HL-60 (cell line): ENCODE data around the gene SPATA6.
"Not testable (repeated sequence)": the region's sequence is repeated elsewhere in the genome, so short reads cannot be mapped to it uniquely, and the experiment has no call there.

ENCODE experiments used
- DNase-seq, 2 experiments: peaks; one replicate each; pipeline ENCODE4 v3.0.0-alpha.2; 2010 to 2020; ENCODE audit warnings: low read depth in 1 of 2, low spot score in 1 of 2
- H3K27ac ChIP-seq: fragments of 250-450 bp; sonication (Bioruptor Pico); replicated peaks from 2 replicates; pipeline ENCODE4 v1.5.1; 2020; ENCODE audit warnings: mild to moderate bottlenecking, moderate library complexity
- H3K27me3 ChIP-seq: fragments of 250-450 bp; sonication (Bioruptor Pico); 2 replicates; pipeline ENCODE4 v1.5.1; 2021; ENCODE audit warnings: mild to moderate bottlenecking, moderate library complexity; ENCODE audit not compliant: insufficient read depth, poor library complexity, severe bottlenecking
- H3K4me3 ChIP-seq: replicated peaks from 2 replicates; pipeline ENCODE4 v1.5.1; 2011; ENCODE audit warnings: mild to moderate bottlenecking, control low read depth, low read length; ENCODE audit not compliant: insufficient read depth
- GABPA ChIP-seq: IDR thresholded peaks from 2 replicates; pipeline ENCODE4 v1.6.1; 2012; ENCODE audit warnings: low read depth
- POLR2AphosphoS5 ChIP-seq: IDR thresholded peaks from 2 replicates; pipeline ENCODE4 v1.6.1; 2012; ENCODE audit warnings: low read depth
- SPI1 ChIP-seq: IDR thresholded peaks from 2 replicates; pipeline ENCODE4 v1.6.1; 2012; ENCODE audit warnings: low read depth, mild to moderate bottlenecking, borderline replicate concordance
- TF ChIP-seq, protein P1 (sequence below): IDR thresholded peaks from one replicate; pipeline ENCODE4 v1.5.1; 2011; ENCODE audit warnings: low read length, control low read depth, inconsistent platforms; ENCODE audit not compliant: insufficient read depth
- TF ChIP-seq, protein P2 (sequence below): IDR thresholded peaks from 2 replicates; pipeline ENCODE4 v1.6.1; 2012; ENCODE audit warnings: low read depth; ENCODE audit not compliant: insufficient replicate concordance

SPATA6 gene

DNA sequence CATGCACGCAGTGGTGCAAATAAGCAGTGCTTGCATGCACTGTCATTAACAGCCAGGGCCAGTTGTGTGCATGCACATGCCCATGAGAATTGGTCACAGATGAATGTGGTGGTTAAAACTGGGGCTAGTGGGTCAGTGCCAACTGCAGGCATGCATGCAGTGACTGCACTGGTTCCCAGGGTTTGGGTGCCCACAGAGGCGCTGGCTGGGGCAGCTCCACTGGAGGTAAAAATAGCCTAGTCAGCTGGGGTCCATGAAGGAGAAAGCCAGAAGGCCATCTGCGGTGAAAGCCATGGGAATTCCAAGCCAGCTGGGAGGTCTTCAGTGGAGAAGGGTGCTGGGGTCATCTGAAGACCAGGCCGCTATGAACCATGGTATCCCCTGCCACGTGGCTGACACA lies 179.3 kb downstream of the SPATA6 start:
- DNase-seq, result no peak

DNA sequence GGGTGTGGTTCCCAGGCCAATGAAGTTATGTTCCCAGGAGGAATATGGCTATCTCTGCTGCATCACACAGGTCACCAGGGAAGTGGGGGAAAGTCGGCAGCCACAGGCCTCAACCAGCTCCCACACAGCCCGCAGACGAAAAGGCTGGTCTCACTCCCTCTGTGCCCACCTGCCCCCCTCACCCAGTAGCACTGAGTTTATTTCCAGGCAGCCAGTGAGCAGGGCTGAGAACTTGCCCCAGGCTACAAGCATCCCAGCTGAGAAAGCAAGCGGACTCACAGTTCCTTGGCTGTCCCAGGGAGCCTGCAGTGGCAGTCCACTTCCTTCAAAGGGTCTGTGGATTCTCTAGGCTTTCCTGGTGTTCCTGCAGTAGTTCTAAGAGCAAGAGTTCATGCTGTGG lies 180.6 kb downstream of the SPATA6 start:
- H3K4me3 ChIP-seq, result no peak overlapping the region
- DNase-seq, result no peak
- no peaks in the 10 kb centered on the region for H3K27me3 ChIP-seq
- H3K27ac ChIP-seq, result no peak overlapping the region
- TF ChIP-seq SPI1, result no peak
- TF ChIP-seq, protein P1, sequence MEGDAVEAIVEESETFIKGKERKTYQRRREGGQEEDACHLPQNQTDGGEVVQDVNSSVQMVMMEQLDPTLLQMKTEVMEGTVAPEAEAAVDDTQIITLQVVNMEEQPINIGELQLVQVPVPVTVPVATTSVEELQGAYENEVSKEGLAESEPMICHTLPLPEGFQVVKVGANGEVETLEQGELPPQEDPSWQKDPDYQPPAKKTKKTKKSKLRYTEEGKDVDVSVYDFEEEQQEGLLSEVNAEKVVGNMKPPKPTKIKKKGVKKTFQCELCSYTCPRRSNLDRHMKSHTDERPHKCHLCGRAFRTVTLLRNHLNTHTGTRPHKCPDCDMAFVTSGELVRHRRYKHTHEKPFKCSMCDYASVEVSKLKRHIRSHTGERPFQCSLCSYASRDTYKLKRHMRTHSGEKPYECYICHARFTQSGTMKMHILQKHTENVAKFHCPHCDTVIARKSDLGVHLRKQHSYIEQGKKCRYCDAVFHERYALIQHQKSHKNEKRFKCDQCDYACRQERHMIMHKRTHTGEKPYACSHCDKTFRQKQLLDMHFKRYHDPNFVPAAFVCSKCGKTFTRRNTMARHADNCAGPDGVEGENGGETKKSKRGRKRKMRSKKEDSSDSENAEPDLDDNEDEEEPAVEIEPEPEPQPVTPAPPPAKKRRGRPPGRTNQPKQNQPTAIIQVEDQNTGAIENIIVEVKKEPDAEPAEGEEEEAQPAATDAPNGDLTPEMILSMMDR, result no peak
- no peak for TF ChIP-seq POLR2AphosphoS5
- TF ChIP-seq, protein P2, sequence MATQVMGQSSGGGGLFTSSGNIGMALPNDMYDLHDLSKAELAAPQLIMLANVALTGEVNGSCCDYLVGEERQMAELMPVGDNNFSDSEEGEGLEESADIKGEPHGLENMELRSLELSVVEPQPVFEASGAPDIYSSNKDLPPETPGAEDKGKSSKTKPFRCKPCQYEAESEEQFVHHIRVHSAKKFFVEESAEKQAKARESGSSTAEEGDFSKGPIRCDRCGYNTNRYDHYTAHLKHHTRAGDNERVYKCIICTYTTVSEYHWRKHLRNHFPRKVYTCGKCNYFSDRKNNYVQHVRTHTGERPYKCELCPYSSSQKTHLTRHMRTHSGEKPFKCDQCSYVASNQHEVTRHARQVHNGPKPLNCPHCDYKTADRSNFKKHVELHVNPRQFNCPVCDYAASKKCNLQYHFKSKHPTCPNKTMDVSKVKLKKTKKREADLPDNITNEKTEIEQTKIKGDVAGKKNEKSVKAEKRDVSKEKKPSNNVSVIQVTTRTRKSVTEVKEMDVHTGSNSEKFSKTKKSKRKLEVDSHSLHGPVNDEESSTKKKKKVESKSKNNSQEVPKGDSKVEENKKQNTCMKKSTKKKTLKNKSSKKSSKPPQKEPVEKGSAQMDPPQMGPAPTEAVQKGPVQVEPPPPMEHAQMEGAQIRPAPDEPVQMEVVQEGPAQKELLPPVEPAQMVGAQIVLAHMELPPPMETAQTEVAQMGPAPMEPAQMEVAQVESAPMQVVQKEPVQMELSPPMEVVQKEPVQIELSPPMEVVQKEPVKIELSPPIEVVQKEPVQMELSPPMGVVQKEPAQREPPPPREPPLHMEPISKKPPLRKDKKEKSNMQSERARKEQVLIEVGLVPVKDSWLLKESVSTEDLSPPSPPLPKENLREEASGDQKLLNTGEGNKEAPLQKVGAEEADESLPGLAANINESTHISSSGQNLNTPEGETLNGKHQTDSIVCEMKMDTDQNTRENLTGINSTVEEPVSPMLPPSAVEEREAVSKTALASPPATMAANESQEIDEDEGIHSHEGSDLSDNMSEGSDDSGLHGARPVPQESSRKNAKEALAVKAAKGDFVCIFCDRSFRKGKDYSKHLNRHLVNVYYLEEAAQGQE, result no peak
- no peak for TF ChIP-seq GABPA

More for the DNA sequence above, 179.3 kb downstream of the SPATA6 start:
- H3K27me3 ChIP-seq, result no peaks in the 10 kb centered on the region
- TF ChIP-seq, protein P1, result no peak
- no peak for TF ChIP-seq SPI1
- TF ChIP-seq, protein P2, result no peak
- no peak for TF ChIP-seq POLR2AphosphoS5
- H3K27ac ChIP-seq, result no peak overlapping the region
- no peak overlapping the region for H3K4me3 ChIP-seq

DNA sequence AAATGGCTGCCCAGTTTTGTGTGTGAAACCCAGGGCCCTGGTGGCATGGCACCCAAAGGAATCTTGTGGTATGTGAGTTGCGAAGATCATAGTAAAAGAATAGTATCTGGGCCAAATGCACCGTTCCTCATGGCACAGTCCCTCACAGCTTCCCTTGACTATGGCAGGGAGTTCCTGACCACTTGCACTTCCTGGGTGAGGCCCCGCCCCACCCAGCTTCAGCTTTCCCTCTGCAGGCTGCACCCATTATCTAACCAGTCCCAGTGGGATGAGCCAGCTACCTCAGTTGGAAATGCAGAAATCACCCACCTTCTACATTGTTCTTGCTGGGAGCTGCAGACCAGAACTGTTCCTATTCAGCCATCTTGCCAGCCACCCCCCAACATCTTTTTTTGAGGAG lies 186.5 kb downstream of the SPATA6 start:
- TF ChIP-seq GABPA, result no peak
- no peak for TF ChIP-seq POLR2AphosphoS5
- TF ChIP-seq, protein P1, result no peak
- TF ChIP-seq, protein P2, result no peak
- TF ChIP-seq SPI1, result no peak
- DNase-seq, result no peak
- Histone ChIP-seq H3K27ac (no peak overlapping the region), H3K4me3 (no peak overlapping the region), H3K27me3 (no peaks in the 10 kb centered on the region)

DNA sequence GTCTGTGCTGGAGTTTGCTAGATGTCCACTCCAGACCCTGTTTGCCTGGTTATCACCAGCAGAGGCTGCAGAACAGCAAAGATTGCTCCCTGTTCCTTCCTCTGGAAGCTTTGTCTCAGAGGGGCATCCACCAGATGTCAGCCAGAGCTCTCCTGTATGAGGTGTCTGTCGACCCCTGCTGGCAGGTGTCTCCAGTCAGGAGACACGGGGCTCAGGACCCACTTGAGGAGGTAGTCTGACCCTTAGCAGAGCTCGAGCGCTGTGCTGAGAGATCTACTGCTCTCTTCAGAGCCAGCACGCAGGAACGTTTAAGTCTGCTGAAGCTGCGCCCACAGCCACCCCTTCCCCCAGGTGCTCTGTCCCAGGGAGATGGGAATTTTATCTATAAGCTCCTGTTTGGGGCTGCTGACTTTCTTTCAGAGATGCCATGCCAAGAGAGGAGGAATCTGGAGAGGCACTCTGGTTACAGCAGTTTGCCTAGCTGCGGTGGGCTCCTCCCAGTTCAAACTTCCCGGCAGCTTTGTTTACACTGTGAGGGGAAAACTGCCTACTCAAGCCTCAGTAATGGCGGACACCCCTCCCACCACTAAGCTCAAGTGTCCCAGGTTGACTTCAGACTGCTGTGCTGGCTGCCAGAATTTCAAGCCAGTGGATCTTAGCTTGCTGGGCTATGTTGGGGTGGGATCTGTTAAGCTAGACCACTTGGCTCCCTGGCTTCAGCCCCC lies 187.1 kb downstream of the SPATA6 start:
- not testable (repeated sequence) for H3K27ac ChIP-seq, H3K4me3 ChIP-seq, H3K27me3 ChIP-seq, DNase-seq

DNA sequence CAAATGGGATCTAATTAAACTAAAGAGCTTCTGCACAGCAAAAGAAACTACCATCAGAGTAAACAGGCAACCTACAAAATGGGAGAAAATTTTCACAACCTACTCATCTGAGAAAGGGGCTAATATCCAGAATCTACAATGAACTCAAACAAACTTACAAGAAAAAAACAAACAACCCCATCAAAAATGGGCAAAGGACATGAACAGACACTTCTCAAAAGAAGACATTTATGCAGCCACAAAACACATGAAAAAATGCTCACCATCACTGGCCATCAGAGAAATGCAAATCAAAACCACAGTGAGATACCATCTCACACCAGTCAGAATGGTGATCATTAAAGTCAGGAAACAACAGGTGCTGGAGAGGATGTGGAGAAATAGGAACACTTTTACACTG lies 189.7 kb downstream of the SPATA6 start:
- not testable (repeated sequence) for H3K4me3 ChIP-seq, H3K27ac ChIP-seq, DNase-seq, H3K27me3 ChIP-seq

DNA sequence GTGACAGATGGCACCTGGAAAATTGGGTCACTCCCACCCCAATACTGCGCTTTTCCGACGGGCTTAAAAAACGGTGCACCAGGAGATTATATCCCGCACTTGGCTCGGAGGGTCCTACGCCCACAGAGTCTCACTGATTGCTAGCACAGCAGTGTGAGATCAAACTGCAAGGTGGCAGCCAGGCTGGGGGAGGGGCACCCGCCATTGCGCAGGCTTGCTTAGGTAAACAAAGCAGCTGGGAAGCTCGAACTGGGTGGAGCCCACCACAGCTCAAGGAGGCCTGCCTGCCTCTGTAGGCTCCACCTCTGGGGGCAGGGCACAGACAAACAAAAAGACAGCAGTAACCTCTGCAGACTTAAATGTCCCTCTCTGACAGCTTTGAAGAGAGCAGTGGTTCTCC lies 194.6 kb downstream of the SPATA6 start:
- H3K4me3 ChIP-seq, H3K27ac ChIP-seq, DNase-seq, H3K27me3 ChIP-seq: not testable (repeated sequence)
